ENCODE measurements around the gene RPRD1B.

RPRD1B gene

GRCh38 chr20:38120625-38120988 is 87.1 kb downstream of the RPRD1B start:
- no peak for DNase-seq (ENCODE audit: low read depth in 3 of 3)

GRCh38 chr20:38121741-38122140 is 88.2 kb downstream of the RPRD1B start:
- no peak for DNase-seq (ENCODE audit: low read depth in 3 of 3)

- no peak for DNase-seq (ENCODE audit: low read depth in 3 of 3)
Observed at GRCh38 chr20:38123021-38123587, 89.6 kb downstream of the RPRD1B start.

GRCh38 chr20:38125157-38126056 is 91.9 kb downstream of the RPRD1B start:
- no peak for DNase-seq (ENCODE audit: low read depth in 3 of 3)

- DNase-seq (ENCODE audit: low read depth in 3 of 3): no peak
Observed at GRCh38 chr20:38126146-38126921, 92.8 kb downstream of the RPRD1B start.

GRCh38 chr20:38126932-38127621 is 93.5 kb downstream of the RPRD1B start:
- no peak for DNase-seq (ENCODE audit: low read depth in 3 of 3)

- DNase-seq (ENCODE audit: low read depth in 3 of 3): no peak
Observed at GRCh38 chr20:38127920-38128528, 94.5 kb downstream of the RPRD1B start.

- no peak for DNase-seq (ENCODE audit: low read depth in 3 of 3)
Observed at GRCh38 chr20:38128691-38129090, 95.1 kb downstream of the RPRD1B start.

- no peak for DNase-seq (ENCODE audit: low read depth in 3 of 3)
Observed at GRCh38 chr20:38129248-38129865, 95.8 kb downstream of the RPRD1B start.

- DNase-seq (ENCODE audit: low read depth in 3 of 3): no peak
Observed at GRCh38 chr20:38129893-38130609, 96.5 kb downstream of the RPRD1B start.

GRCh38 chr20:38130687-38131587 is 97.4 kb downstream of the RPRD1B start:
- DNase-seq (ENCODE audit: low read depth in 3 of 3): no peak

- DNase-seq (ENCODE audit: low read depth in 3 of 3): no peak
Observed at GRCh38 chr20:38131588-38132121, 98.1 kb downstream of the RPRD1B start.

GRCh38 chr20:38132156-38132909 is 98.8 kb downstream of the RPRD1B start:
- no peak for DNase-seq (ENCODE audit: low read depth in 3 of 3)

- no peak for DNase-seq (ENCODE audit: low read depth in 3 of 3)
Observed at GRCh38 chr20:38132910-38133501, 99.5 kb downstream of the RPRD1B start.

GRCh38 chr20:38133680-38134426 is 100.3 kb downstream of the RPRD1B start:
- no peak for DNase-seq (ENCODE audit: low read depth in 3 of 3)

- no peak for DNase-seq (ENCODE audit: low read depth in 3 of 3)
Observed at GRCh38 chr20:38134427-38135270, 101.1 kb downstream of the RPRD1B start.

Data from stimulated activated CD4-positive, alpha-beta T cell treated with anti-CD3 and anti-CD28 coated beads, TNF-alpha, amount 100 ng/mL, for 4 hours (primary cell).